Measurements from ENCODE around the gene ARHGEF28.

Gene ARHGEF28

GRCh38 chr5:73663161-73663859 is 37.3 kb downstream of the ARHGEF28 start:
- DNase-seq: no peak

DNA sequence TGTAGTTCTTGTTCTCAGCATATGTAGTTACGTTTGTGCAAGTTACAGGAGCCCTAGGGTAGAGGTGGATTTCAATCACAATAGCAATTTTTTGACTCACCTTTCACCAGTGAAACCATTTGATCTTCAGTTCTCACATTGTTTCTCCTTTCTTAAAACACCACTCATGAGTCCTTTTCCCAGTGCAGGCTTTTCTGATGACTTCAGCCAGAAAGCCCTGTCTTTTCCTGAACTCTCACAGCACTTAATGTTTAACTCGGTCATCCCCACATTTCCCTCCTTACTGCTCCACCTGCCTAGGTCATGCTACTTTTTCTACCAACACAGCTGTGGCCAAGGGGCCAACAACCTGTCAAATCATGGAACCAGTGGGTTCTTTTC is 37.9 kb downstream of the ARHGEF28 start:
- no peak for DNase-seq

DNA sequence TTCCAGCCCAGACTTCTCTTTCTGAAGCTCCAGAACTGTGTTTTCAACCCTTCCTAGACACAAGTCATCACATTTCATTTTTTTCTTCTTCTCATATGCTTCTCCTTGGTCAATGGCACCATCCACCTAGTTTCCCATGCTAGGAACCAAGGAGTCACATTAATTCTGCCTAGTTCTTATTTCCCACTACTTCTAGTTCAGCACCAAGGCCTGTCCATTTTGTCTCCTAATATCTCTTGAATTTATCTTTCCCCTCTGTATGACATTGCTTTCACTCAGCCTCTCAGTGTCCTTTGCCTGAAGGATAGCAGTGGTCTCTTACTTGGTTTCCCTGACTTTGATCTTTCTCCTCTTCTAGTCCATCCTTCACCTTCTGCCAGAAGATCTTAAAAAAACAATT is 38.8 kb downstream of the ARHGEF28 start:
- no peak for DNase-seq

DNA sequence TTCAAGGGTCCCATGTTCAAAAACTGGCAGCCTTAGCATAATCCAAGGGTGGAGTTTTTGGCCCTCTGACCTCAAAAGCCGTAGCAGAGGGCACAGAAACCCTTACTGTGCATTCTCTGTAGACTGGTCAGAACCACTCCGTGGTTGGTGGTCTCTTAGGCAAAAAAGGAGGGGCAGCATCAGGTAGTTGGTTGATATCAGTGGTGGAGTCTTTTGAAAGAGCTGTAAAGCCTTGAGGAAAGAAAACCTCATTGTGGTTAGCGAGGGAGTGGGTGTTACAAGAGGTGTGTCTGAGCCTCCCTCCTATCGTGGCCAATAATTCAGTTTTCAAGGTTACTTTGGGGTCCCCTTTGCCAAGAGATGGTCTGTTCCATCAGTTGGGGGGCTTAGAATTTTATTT is 40.9 kb downstream of the ARHGEF28 start:
- no peak for DNase-seq

- no peak for DNase-seq
Observed at GRCh38 chr5:73668017-73668416, 42.0 kb downstream of the ARHGEF28 start.

DNA sequence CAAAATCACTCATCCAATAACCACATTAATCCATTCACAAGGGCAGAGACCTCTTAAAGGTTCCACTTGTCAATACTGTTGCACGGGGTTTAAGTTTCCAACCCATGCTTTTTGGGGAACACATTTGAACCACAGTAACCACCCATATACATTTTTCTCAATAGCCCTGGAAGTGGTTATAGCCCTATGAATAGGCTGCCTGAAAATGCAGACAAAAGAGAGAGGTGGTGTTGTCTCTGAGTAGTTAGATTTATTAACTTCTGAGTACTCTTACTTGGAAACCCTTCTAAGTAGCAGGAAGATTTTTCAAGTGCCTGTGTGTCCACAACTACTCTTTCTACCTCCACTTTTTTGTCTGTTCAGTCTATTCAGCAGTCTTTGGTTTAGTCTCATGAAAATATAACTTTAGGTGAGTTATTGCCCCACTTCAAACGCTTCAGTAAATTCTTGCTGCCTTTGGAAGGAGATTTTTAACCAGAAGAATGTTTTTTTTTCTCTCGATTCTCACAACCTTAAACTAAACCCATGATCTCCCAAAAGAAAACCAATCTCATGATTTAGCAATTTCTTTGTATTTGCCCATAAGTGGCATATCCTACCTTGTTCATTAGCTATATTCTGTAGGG is 42.6 kb downstream of the ARHGEF28 start:
- DNase-seq: no peak

DNA sequence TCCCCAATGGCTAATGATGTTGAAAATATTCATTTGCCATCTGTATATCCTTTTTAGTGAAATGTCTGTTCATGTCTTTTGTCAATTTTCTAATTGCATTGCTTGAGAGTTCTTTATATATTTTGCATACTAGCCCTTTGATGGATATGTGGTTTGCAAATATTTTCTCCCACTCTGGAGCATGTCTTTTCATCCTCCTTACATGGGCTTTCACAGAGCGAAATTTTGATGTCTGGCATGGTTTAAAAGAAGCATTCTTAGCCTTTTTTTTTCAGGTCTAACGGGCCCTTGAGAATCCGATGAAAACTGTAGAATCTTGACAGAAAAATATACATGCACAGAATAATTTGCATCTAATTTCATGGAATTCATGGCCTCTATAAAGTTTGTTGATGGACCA is 44.7 kb downstream of the ARHGEF28 start:
- no peak for DNase-seq

DNA sequence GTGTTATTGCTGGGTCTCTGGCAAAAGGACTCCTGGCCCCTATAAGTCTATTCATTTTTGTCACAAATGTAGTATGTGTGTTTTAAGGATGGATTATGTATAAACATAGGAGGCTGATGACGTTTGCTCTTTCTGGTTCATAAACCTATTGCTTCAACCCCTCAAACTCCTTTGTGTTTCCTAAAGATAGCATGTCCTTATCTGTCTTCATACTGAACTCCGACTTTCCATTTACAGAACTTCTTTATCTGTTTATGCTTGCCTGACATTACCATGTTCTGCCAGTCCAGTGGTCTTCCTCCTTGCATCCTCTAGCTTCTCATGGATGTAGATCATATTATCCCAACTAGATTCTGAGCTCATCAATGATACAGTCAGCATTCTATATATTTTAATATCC is 46.1 kb downstream of the ARHGEF28 start:
- DNase-seq: no peak

GRCh38 chr5:73673161-73673591 is 47.2 kb downstream of the ARHGEF28 start:
- no peak for DNase-seq

DNA sequence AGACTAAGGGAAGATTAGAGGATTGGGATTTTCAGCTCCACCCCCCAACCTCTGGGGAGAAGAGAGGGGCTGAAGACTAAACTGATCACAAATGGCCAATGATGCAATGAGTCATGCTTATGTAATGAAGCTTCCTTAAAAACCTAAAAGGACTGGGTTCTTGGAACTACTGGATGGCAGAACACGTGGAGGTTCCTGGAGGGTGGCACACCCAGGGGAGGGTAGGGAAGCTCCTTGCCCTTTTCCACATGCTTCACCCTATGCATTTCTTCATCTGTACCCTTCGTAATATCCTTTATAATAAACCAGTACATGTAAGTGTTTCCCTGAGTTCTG is 48.6 kb downstream of the ARHGEF28 start:
- no peak for DNase-seq

DNA sequence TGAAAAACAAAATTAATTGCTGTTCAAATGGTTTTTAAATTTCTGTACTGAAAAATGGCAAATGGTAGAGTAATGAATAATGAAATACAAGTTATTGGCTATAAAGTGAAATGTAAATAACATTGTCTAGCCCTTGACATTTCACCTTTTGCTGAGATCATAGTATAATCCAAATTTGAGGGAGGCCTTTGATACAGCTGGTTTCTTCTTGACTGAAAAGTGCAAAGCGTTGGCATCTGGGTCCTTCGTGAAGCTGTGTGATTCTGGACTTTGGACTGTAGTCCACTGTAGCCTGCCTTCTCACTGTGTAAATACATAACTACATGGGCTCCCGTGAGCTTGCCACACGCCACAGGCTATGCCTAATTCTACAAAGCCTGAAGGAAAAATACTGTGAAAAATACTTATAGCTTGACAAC is 52.3 kb downstream of the ARHGEF28 start:
- no peak for DNase-seq

DNA sequence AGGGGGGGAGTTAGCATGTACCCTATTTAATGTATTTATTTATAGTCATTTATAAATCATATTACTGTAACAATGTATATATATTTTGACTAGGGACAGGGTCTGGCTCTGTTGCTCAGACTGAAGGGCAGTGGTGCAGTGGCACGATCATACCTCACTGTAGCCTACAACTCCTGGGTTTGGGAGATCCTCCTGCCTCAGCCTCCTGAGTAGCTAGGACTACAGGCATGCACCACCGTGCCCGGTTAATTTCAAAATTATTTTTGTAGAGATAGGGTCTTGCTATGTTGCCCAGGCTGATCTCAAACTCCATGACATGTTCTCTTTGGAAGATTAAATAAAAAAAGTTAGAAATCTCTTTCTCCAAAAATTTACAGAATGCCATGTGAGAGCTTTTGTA is 52.8 kb downstream of the ARHGEF28 start:
- no peak for DNase-seq

- no peak for DNase-seq
Observed at GRCh38 chr5:73682176-73682575, 56.2 kb downstream of the ARHGEF28 start.

DNA sequence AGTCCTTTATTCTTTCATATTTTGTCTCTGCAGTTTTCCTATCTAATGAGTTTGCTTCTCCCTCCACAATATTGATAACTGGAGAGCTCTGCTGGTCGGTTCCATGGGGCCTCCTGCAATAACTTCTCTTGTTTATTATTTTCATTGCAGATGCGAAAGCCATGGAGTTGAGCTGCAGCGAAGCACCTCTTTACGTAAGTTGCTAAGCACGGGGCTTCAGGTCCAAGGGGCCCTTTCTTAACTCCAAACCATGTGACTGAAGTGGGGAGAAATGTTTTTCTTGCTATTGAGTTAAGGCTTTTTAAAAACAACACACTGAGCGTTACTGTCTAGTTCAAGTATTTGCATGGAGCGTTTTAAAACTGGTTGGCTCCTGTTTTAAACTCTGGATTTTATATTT is 58.7 kb downstream of the ARHGEF28 start:
- DNase-seq: no peak

- no peak for DNase-seq
Observed at GRCh38 chr5:73686912-73687311, 60.9 kb downstream of the ARHGEF28 start.

- no peak for DNase-seq
Observed at GRCh38 chr5:73687357-73687756, 61.4 kb downstream of the ARHGEF28 start.

DNA sequence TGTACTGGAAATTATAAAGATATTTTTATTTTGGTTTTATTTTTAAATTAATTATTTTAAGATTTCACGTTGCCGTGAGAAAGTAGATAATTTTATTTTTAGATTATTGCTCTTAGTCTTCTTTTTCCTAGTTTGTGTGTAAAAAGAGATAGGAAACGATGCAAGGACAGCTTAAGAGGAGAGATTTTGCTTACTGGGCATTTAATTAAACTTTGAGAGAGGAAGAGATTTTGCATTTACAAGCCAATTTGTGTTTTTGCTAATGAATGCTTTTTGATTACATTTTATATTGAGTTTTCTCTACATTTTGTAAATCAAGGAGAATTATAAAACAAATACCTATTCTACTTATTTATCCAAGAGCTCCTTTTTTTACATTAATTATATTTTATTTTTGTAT is 64.0 kb downstream of the ARHGEF28 start:
- DNase-seq: no peak

DNA sequence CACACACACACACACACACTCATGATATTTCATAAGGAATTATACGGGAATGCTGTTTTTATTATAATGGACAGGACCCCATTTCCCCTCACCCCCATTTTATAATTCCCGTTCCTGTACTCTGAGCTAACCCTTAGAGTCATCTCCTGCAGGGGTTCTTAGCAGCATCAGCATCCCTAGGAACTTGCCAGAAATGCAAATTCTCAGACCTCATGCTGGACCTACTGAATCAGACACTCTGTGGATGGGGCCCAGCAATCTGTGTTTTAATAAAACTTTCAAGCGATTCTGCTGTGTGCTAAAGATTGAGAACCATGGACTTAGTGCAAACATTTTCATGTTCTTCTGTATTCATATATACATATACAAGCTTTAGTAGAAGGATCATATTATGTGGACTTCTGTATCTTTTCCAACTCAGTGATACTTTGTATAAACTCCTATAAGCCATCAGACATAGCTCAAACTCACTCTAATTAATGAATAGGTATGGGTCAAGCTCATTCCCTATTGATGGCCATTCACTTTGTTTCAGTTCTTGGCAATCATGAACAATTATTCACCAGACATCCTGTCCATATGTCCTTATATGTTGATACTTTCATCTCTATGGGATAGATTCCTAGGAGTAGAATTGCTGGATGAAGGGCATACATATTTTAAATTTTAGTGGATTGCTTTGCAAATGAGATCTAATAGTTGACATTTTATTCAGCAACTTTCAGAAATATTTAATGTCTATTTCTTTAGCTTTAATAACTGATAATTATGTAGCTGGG is 65.5 kb downstream of the ARHGEF28 start:
- DNase-seq: no peak

- no peak for DNase-seq
Observed at GRCh38 chr5:73692166-73692640, 66.2 kb downstream of the ARHGEF28 start.

DNA sequence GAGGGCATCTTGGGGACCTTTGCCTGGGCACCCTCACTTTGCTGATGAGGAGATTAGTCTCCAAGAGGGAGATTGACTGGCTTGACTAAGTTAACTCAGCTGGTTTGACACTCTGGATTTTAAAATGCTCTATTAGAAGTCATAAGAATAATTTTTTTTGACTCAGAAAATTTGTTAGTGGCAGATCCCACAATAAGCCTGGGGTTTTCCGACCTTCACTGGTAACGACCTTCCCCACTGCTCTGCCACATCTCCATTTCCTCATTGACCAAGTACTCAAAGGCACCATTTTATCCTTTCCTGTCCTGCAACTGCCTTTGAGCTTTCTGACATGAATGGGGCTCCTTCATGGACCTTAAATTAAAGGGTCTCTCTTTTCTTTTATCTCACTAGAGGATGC is 67.0 kb downstream of the ARHGEF28 start:
- no peak for DNase-seq

- no peak for DNase-seq
Observed at GRCh38 chr5:73693573-73694061, 67.6 kb downstream of the ARHGEF28 start.

- no peak for DNase-seq
Observed at GRCh38 chr5:73694089-73694488, 68.1 kb downstream of the ARHGEF28 start.

- no peak for DNase-seq
Observed at GRCh38 chr5:73698011-73698410, 72.0 kb downstream of the ARHGEF28 start.

GRCh38 chr5:73701566-73701965 is 75.6 kb downstream of the ARHGEF28 start:
- no peak for DNase-seq

Data from activated effector memory CD4-positive, alpha-beta T cell treated with Interleukin-2 at 50 U/mL for 16 hours (primary cell).